ENCODE results near the gene GSS.

GSS gene

GRCh38 chr20:34956751-34957472 lies 1.3 kb upstream of the GSS start:
- no peak overlapping the region for H3K4me3 ChIP-seq (ENCODE audit: control insufficient read depth, low read depth, low read length)
- TF ChIP-seq, protein P1, sequence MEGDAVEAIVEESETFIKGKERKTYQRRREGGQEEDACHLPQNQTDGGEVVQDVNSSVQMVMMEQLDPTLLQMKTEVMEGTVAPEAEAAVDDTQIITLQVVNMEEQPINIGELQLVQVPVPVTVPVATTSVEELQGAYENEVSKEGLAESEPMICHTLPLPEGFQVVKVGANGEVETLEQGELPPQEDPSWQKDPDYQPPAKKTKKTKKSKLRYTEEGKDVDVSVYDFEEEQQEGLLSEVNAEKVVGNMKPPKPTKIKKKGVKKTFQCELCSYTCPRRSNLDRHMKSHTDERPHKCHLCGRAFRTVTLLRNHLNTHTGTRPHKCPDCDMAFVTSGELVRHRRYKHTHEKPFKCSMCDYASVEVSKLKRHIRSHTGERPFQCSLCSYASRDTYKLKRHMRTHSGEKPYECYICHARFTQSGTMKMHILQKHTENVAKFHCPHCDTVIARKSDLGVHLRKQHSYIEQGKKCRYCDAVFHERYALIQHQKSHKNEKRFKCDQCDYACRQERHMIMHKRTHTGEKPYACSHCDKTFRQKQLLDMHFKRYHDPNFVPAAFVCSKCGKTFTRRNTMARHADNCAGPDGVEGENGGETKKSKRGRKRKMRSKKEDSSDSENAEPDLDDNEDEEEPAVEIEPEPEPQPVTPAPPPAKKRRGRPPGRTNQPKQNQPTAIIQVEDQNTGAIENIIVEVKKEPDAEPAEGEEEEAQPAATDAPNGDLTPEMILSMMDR (IDR thresholded peaks at IDR 0.05; ENCODE audit: control insufficient read depth, insufficient read depth, low read depth, low read length, missing control alignments): no peak
- no peak for DNase-seq (ENCODE audit: low read depth)

DNA sequence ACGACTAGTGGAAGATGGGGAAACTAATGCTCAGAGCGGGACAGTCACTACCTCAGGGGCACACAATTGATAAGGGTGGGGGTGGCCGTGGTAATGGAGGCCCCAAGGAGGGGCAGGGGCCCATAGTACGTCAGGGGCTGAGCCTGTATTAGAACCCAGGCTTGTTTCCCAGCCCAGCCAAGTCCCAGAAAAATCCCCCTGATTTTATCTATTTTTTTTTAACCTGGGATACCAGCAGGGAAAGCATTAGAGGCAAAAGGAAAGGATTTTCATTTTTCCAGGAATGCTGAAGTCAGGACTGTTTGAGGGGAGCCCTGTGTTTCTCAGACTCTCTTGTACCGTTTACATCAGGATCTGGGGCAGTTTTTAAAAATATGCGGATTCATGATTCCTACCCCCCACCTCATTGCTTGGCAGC lies 444 bp upstream of the GSS start:
- TF ChIP-seq, protein P1 (IDR thresholded peaks at IDR 0.05; ENCODE audit: control insufficient read depth, insufficient read depth, low read depth, low read length, missing control alignments): no peak
- peak overlapping the region; percentile 74 for H3K4me3 ChIP-seq (ENCODE audit: control insufficient read depth, low read depth, low read length)
- DNase-seq (ENCODE audit: low read depth): no peak

DNA sequence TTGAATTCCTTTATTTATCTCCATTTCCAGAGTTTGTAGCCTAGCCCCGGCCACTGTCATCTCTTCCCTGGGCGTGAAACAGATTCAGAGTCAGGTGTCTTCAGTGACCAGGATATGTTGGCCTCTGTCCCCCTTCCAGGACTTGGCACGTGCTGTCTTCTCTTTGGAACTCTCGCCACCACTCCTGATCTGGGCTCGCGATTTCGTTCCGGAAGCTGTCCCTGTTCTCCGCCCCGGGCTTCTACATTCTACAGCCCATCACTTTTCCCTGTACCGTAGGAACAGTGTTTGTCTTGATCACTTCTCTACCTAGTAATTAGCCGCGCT lies 739 bp downstream of the GSS start:
- TF ChIP-seq, protein P1 (IDR thresholded peaks at IDR 0.05; ENCODE audit: control insufficient read depth, insufficient read depth, low read depth, low read length, missing control alignments): no peak
- no peak for DNase-seq (ENCODE audit: low read depth)
- peak overlapping the region; percentile 74 for H3K4me3 ChIP-seq (ENCODE audit: control insufficient read depth, low read depth, low read length)

DNA sequence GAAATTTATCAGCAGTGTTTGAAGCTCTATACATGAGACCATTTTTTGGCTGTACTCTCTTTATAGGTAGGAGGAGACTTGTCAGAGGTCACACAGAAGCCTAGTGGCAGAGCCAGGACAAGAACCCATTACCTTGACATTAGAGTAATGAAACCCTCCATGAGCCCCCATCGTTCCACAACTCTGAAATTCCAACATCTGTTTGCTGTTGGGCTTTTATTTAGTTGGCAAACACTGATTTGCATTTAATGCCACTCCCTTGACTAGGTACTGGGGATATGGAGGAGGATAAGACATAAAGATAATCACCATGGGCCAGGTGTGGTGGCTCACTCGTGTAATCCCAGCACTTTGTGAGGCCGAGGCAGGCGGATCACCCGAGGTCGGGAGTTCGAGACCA lies 1.6 kb downstream of the GSS start:
- TF ChIP-seq, protein P1 (IDR thresholded peaks at IDR 0.05; ENCODE audit: control insufficient read depth, insufficient read depth, low read depth, low read length, missing control alignments): no peak
- DNase-seq (ENCODE audit: low read depth): no peak
- no peak overlapping the region for H3K4me3 ChIP-seq (ENCODE audit: control insufficient read depth, low read depth, low read length)

DNA sequence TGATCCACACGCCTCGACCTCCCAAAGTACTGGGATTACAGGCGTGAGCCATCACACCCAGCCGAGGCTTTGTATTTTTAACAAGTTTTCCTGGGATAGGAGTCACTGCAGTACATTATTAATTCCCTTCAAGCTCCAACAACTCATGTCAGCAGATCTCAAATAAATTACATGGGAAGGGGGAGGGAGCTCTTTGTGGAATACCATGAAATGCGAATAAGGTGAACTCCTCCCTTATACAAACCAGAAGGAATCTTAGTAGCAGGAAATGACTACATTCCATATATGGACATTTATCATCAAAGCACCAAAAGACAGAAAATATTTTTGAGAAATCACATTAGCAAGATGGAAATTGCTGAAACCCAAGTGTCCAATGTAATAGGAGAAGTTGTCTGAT lies 2.9 kb downstream of the GSS start:
- DNase-seq (ENCODE audit: low read depth): no peak

DNA sequence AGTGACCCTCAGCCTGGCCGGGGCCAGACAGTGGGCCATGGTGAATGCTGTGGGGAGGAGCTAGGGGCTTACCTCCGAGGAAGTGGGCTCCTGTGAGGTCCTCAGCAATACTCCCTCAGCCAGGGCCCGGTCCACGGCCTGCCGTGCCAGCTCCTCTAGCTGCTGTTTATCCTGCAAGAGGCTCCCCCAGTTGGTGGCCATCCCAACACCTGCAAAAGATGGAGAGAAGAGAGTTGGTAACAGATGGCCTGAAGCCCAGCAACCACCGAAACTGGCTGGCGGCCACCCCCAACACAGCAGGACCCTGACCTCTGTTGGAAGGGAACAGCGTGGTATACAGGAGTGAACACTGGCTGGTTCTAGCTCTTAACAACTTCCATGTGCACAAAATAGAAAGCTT lies 4.0 kb downstream of the GSS start:
- no peak overlapping the region for H3K4me3 ChIP-seq (ENCODE audit: control insufficient read depth, low read depth, low read length)
- no peak for DNase-seq (ENCODE audit: low read depth)
- TF ChIP-seq, protein P1 (IDR thresholded peaks at IDR 0.05; ENCODE audit: control insufficient read depth, insufficient read depth, low read depth, low read length, missing control alignments): no peak

More for the DNA sequence above, 2.9 kb downstream of the GSS start:
- TF ChIP-seq, protein P1 (IDR thresholded peaks at IDR 0.05; ENCODE audit: control insufficient read depth, insufficient read depth, low read depth, low read length, missing control alignments): no peak
- no peak overlapping the region for H3K4me3 ChIP-seq (ENCODE audit: control insufficient read depth, low read depth, low read length)

Measured in AG09309 (cell line).